Activated naive CD4-positive, alpha-beta T cell treated with anti-CD3 and anti-CD28 coated beads for 36 hours (primary cell): Measurements from ENCODE around the gene SHPK. TPM values are rescaled to one million over a fixed set of nuclear protein-coding genes. Genes with fewer than 3 reads are reported as not detected.

Source experiments
- CTCF ChIA-PET: fragments of 350-600 bp; sonication (Branson Sonifier 250); formaldehyde crosslinking; loops from one replicate; lab custom pipeline; 2021; ENCODE audit warnings: antibody characterized with exemption; lab: Charles Lee
- DNase-seq: peaks from one replicate; pipeline ENCODE4 v3.0.0-alpha.2; 2020
- H3K27ac Mint-ChIP-seq: one replicate; pipeline ENCODE4 v1.8.0; 2021; ENCODE audit warnings: mild to moderate bottlenecking, mixed read lengths
- H3K27me3 Mint-ChIP-seq: one replicate; pipeline ENCODE4 v1.8.0; 2021; ENCODE audit warnings: low read depth, mixed read lengths
- H3K36me3 Mint-ChIP-seq: one replicate; pipeline ENCODE4 v1.8.0; 2021; ENCODE audit warnings: low read depth, mixed read lengths
- H3K4me1 Mint-ChIP-seq: one replicate; pipeline ENCODE4 v1.8.0; 2021; ENCODE audit warnings: low read depth, mixed read lengths
- H3K4me3 Mint-ChIP-seq: one replicate; pipeline ENCODE4 v1.8.0; 2021; ENCODE audit warnings: mild to moderate bottlenecking, moderate library complexity, mixed read lengths
- H3K9me3 Mint-ChIP-seq: one replicate; pipeline ENCODE4 v1.8.0; 2021; ENCODE audit warnings: mixed read lengths
- intact Hi-C: fragments of 100-400 bp; cut with micrococcal nuclease; formaldehyde crosslinking; loops from one replicate; pipeline ENCODE4 v1.15.1; 2023
- total RNA-seq, 2 experiments: library from RNA; stranded (reverse); gene quantifications; one replicate each; pipeline ENCODE4 v1.2.3, GENCODE V29; 2021

Gene SHPK
- total RNA-seq, 2 experiments from 2014 or later: 6.9 to 7.5 TPM

DNA sequence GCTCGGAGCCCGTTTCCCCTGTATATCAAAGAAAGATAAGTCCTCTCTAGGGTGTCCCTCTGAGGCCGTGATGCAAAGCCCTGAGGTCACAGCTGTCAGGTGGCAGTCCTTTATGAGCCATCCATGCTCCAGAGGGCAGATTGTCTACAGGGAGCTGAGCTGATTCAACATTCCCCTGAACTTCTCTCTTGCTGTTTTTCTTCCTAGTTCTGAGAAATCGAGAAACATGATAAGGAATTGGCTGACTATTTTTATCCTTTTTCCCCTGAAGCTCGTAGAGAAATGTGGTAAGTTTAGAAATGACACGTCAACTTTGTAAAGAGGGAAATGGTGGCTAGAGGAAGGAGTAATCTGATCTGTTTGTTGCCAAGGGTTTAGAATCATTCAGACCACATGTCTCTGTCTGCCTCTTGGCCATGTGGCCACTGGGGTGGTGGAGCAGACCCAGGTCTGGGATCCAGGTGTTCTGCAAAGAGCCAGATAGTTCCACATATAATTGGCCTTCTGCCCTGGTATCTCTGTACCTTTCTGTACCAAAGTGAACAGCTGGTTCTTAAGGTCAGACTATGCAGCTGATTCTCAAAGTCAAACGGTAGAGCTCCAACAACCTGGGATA lies 4.0 kb upstream of the SHPK start:
- intact Hi-C loops: no loop called here
- peaks cover 24% of the 10 kb centered on the region for H3K4me1 Mint-ChIP-seq
- H3K36me3 Mint-ChIP-seq: peaks cover 4% of the 10 kb centered on the region
- H3K27me3 Mint-ChIP-seq: no peaks in the 10 kb centered on the region
- peak overlapping the region; percentile 23 for H3K4me3 Mint-ChIP-seq
- DNase-seq: peak; percentile 34
- no peaks in the 10 kb centered on the region for H3K9me3 Mint-ChIP-seq
- peak overlapping the region; percentile 71 for H3K27ac Mint-ChIP-seq
- CTCF ChIA-PET: interaction anchor here (1.1 kb wide), 1 partner anchor 11 kb away, joined by 4 read pairs; no protein-coding TSS in a partner anchor

DNA sequence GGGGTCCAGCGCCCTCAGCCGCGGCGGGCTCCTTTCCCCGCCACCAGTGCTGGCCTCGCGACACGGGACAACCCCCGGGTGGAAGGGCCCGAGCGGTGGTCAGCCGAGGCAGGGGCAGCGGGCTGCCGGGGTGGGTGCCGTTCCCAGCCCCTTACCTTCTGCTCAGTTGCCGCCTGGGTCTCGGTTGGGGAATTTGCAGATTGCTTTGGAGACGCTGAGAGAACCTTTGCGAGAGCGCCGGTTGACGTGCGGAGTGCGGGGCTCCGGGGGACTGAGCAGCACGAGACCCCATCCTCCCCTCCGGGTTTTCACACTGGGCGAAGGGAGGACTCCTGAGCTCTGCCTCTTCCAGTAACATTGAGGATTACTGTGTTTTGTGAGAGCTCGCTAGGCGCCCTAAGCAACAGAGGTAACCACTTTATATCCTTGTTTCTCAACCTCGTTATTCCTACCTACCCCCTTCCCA lies 891 bp upstream of the SHPK start:
- no peak overlapping the region for H3K27ac Mint-ChIP-seq
- no peak for DNase-seq

GRCh38 chr17:3635474-3636153 lies 436 bp downstream of the SHPK start:
- CTCF ChIA-PET: no interaction called here
- H3K4me1 Mint-ChIP-seq: peaks cover 30% of the 10 kb centered on the region
- peak overlapping the region; percentile 95 for H3K4me3 Mint-ChIP-seq
- no peak for DNase-seq
- H3K9me3 Mint-ChIP-seq: no peaks in the 10 kb centered on the region
- no peaks in the 10 kb centered on the region for H3K27me3 Mint-ChIP-seq
- H3K36me3 Mint-ChIP-seq: peaks cover 2% of the 10 kb centered on the region
- intact Hi-C loops: loop anchor here (1.0 kb wide), 3 partner anchors 33 to 258 kb away; partner anchors contain the start of genes CAMKK1, EMC6, NCBP3 and TAX1BP3
- H3K27ac Mint-ChIP-seq: no peak overlapping the region

More for the DNA sequence above, 891 bp upstream of the SHPK start:
- peaks cover 2% of the 10 kb centered on the region for H3K36me3 Mint-ChIP-seq
- intact Hi-C loops: loop anchor here (1.0 kb wide), 3 partner anchors 31 to 256 kb away; partner anchors contain the start of genes CAMKK1, EMC6, NCBP3 and TAX1BP3
- no peaks in the 10 kb centered on the region for H3K27me3 Mint-ChIP-seq
- CTCF ChIA-PET: interaction anchor here (0.6 to 1.2 kb wide), 4 partner anchors 11 to 791 kb away, joined by 3 to 7 read pairs (median 3); no protein-coding TSS in a partner anchor
- H3K4me3 Mint-ChIP-seq: peak overlapping the region; percentile 95
- H3K9me3 Mint-ChIP-seq: no peaks in the 10 kb centered on the region
- H3K4me1 Mint-ChIP-seq: peaks cover 30% of the 10 kb centered on the region

DNA sequence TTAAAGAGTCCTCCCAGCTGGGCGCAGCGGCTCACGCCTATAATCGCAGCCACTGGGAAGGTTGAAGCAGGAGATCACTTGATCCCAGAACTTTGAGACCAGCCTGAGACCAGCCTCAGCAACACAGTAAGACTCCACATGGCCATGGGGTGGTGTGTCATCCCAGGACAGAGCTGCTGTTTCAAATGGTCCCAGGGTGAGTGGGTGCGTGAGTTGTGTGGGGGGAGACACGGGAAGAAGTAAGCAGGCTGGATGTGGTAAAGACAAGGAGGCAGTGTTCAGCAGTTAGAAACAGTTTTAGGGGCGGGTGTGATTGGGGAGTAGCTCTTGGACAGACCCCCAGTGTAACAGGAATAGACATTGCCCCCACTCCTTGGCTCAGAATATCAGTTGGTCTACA lies 3.8 kb downstream of the SHPK start:
- no peak overlapping the region for H3K4me3 Mint-ChIP-seq
- no peaks in the 10 kb centered on the region for H3K27me3 Mint-ChIP-seq
- CTCF ChIA-PET: no interaction called here
- intact Hi-C loops: no loop called here
- no peaks in the 10 kb centered on the region for H3K9me3 Mint-ChIP-seq
- peaks cover 11% of the 10 kb centered on the region for H3K4me1 Mint-ChIP-seq
- DNase-seq: no peak
- peaks cover 3% of the 10 kb centered on the region for H3K36me3 Mint-ChIP-seq
- H3K27ac Mint-ChIP-seq: no peak overlapping the region

DNA sequence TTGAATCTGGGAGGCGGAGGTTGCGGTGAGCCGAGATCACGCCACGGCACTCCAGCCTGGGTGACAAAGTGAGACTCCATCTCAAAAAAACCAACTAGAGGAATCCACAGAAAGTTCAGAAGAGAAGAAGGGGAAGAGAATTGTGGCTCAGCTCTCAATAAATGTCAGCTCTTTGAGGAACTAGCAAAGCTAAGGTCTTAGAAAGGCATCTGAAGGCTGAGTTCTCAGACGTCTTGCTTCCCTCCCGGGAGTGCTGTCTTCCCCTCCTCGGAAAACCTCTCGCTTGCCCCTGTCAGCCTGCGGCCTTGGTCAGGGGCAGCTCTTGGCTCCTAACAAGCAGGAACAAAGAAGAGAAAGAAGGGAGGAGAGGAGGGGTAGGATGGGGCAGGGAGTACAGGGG lies 5.3 kb downstream of the SHPK start:
- Mint-ChIP-seq H3K36me3 (peaks cover 9% of the 10 kb centered on the region), H3K4me3 (no peak overlapping the region), H3K27ac (no peak overlapping the region), H3K27me3 (no peaks in the 10 kb centered on the region), H3K9me3 (no peaks in the 10 kb centered on the region), H3K4me1 (peaks cover 9% of the 10 kb centered on the region)
- CTCF ChIA-PET: no interaction called here
- no peak for DNase-seq
- intact Hi-C loops: no loop called here

GRCh38 chr17:3627769-3628167 lies 8.3 kb downstream of the SHPK start:
- no peaks in the 10 kb centered on the region for H3K27me3 Mint-ChIP-seq
- no peak overlapping the region for H3K4me3 Mint-ChIP-seq
- no peaks in the 10 kb centered on the region for H3K9me3 Mint-ChIP-seq
- CTCF ChIA-PET: interaction anchor here (1.4 kb wide), 1 partner anchor 21 kb away, joined by 3 read pairs; no protein-coding TSS in a partner anchor
- H3K36me3 Mint-ChIP-seq: peaks cover 12% of the 10 kb centered on the region
- DNase-seq: no peak
- intact Hi-C loops: no loop called here
- H3K4me1 Mint-ChIP-seq: no peaks in the 10 kb centered on the region
- no peak overlapping the region for H3K27ac Mint-ChIP-seq

GRCh38 chr17:3626831-3627768 lies 8.9 kb downstream of the SHPK start:
- Mint-ChIP-seq H3K27ac (no peak overlapping the region), H3K4me3 (no peak overlapping the region), H3K4me1 (no peaks in the 10 kb centered on the region), H3K36me3 (peaks cover 12% of the 10 kb centered on the region), H3K9me3 (no peaks in the 10 kb centered on the region), H3K27me3 (no peaks in the 10 kb centered on the region)
- CTCF ChIA-PET: interaction anchor here (0.6 to 1.4 kb wide), 3 partner anchors 15 to 562 kb away, joined by 3 to 5 read pairs (median 4); no protein-coding TSS in a partner anchor
- no peak for DNase-seq
- intact Hi-C loops: no loop called here

- peaks cover 33% of the 10 kb centered on the region for H3K36me3 Mint-ChIP-seq
- intact Hi-C loops: no loop called here
- no peak overlapping the region for H3K27ac Mint-ChIP-seq
- no peak overlapping the region for H3K4me3 Mint-ChIP-seq
- no peak for DNase-seq
- H3K27me3 Mint-ChIP-seq: no peaks in the 10 kb centered on the region
- no peaks in the 10 kb centered on the region for H3K4me1 Mint-ChIP-seq
- CTCF ChIA-PET: interaction anchor here (0.6 kb wide), 1 partner anchor 30 kb away, joined by 4 read pairs; no protein-coding TSS in a partner anchor
- peaks cover 2% of the 10 kb centered on the region for H3K9me3 Mint-ChIP-seq
Measured at GRCh38 chr17:3622977-3623594, 13.0 kb downstream of the SHPK start.

GRCh38 chr17:3621146-3621720 lies 14.8 kb downstream of the SHPK start:
- no peak overlapping the region for H3K4me3 Mint-ChIP-seq
- no peaks in the 10 kb centered on the region for H3K27me3 Mint-ChIP-seq
- no peak overlapping the region for H3K27ac Mint-ChIP-seq
- DNase-seq: no peak
- intact Hi-C loops: no loop called here
- H3K36me3 Mint-ChIP-seq: peaks cover 43% of the 10 kb centered on the region
- H3K4me1 Mint-ChIP-seq: no peaks in the 10 kb centered on the region
- peaks cover 9% of the 10 kb centered on the region for H3K9me3 Mint-ChIP-seq
- CTCF ChIA-PET: interaction anchor here (0.6 kb wide), 1 partner anchor 50 kb away, joined by 3 read pairs; no protein-coding TSS in a partner anchor

DNA sequence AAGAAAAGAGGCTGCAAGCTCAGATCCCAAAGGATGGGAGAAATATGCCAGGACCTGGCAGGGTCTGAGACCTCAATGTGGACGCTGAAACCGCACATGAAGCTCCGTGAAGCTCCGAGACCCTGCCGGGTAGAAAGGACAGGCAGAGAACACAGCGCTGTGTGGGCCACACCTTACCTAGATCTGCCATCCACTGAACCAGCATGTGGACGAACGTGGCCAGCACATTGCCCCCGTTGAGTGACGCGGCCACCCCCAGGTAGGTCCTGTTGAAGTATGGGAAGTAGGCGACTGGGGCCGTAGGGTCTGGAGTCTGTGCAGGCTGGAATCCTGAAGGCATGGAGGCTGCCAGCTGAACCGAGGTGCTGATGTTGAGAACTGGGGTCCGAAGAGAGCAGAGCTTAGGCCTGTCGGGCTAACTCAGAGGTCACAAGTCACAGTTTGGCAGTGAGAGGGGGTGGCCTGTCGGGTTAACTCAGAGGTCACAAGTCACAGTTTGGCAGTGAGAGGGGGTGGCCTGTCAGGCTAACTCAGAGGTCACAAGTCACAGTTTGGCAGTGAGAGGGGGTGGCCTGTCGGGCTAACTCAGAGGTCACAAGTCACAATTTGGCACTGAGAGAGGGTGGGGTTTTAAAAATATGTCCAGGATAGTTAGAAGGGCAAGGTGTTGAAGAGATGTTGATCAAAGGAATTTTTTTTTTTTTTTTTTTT lies 20.7 kb downstream of the SHPK start:
- CTCF ChIA-PET: no interaction called here
- no peaks in the 10 kb centered on the region for H3K4me1 Mint-ChIP-seq
- H3K9me3 Mint-ChIP-seq: peaks cover 9% of the 10 kb centered on the region
- H3K4me3 Mint-ChIP-seq: no peak overlapping the region
- no peak overlapping the region for H3K27ac Mint-ChIP-seq
- DNase-seq: no peak
- peaks cover 44% of the 10 kb centered on the region for H3K36me3 Mint-ChIP-seq
- H3K27me3 Mint-ChIP-seq: no peaks in the 10 kb centered on the region
- intact Hi-C loops: no loop called here

GRCh38 chr17:3613124-3613523 lies 22.9 kb downstream of the SHPK start:
- Mint-ChIP-seq H3K36me3 (peaks cover 37% of the 10 kb centered on the region), H3K9me3 (peaks cover 8% of the 10 kb centered on the region), H3K27me3 (no peaks in the 10 kb centered on the region), H3K4me1 (no peaks in the 10 kb centered on the region), H3K27ac (no peak overlapping the region), H3K4me3 (no peak overlapping the region)
- CTCF ChIA-PET: interaction anchor here (1.3 kb wide), 1 partner anchor 11 kb away, joined by 4 read pairs; no protein-coding TSS in a partner anchor
- no peak for DNase-seq
- intact Hi-C loops: no loop called here
